OCI-LY3 (cell line): ENCODE data around the gene RABGAP1.

Source experiments
- H2AFZ ChIP-seq: fragments of 200-600, 300-600 bp; shearing (Covaris generic); 2 replicates; pipeline ENCODE4 v1.6.0; 2014; ENCODE audit warnings: antibody characterized with exemption, low read depth, low read length
- H3K27ac ChIP-seq: fragments of 200-600, 300-600 bp; sonication (generic); 2 replicates; pipeline ENCODE4 v1.5.1; 2014; ENCODE audit warnings: mild to moderate bottlenecking, low read length, moderate library complexity, mixed read lengths
- H3K27me3 ChIP-seq: fragments of 200-600, 300-600 bp; sonication (generic); 2 replicates; pipeline ENCODE4 v1.6.1; 2014; ENCODE audit warnings: low read depth, low read length, mixed read lengths
- H3K36me3 ChIP-seq: fragments of 200-600, 300-600 bp; sonication (generic); replicated peaks from 2 replicates; pipeline ENCODE3; 2014; ENCODE audit warnings: low read depth, low read length, mixed read lengths
- H3K4me1 ChIP-seq: fragments of 300-600, 200-600 bp; sonication (generic); 2 replicates; pipeline ENCODE4 v1.6.1; 2014; ENCODE audit warnings: low read length, mixed read lengths
- H3K4me2 ChIP-seq: fragments of 200-600, 300-600 bp; sonication (generic); 2 replicates; pipeline ENCODE4 v1.6.1; 2014; ENCODE audit warnings: low read length, mixed read lengths
- H3K4me3 ChIP-seq: fragments of 300-600, 200-600 bp; sonication (generic); 2 replicates; pipeline ENCODE4 v1.5.1; 2014; ENCODE audit warnings: antibody characterized with exemption, mild to moderate bottlenecking, low read length, moderate library complexity
- H3K79me2 ChIP-seq: fragments of 300-600, 200-600 bp; shearing (Covaris generic); 2 replicates; pipeline ENCODE4 v1.6.1; 2014; ENCODE audit warnings: mild to moderate bottlenecking, low read length, mixed read lengths
- H3K9ac ChIP-seq: fragments of 300-600, 200-600 bp; shearing (Covaris generic); 2 replicates; pipeline ENCODE4 v1.6.0; 2014; ENCODE audit warnings: mild to moderate bottlenecking, low read length, moderate library complexity
- H3K9me3 ChIP-seq: fragments of 200-600, 300-600 bp; shearing (Covaris generic); 2 replicates; pipeline ENCODE4 v1.6.1; 2014; ENCODE audit warnings: low read length, mixed read lengths; ENCODE audit not compliant: insufficient read depth
- H4K20me1 ChIP-seq: fragments of 200-600, 300-600 bp; sonication (generic); 2 replicates; pipeline ENCODE4 v1.6.1; 2016; ENCODE audit warnings: low read length, mixed read lengths; ENCODE audit not compliant: insufficient read depth
- EZH2phosphoT487 ChIP-seq: fragments of 200-600 bp; shearing (Covaris generic); IDR thresholded peaks from 2 replicates; pipeline ENCODE4 v1.6.1; 2018; ENCODE audit warnings: antibody characterized with exemption, mixed run types, low read depth
- TF ChIP-seq, protein P1 (sequence below): fragments of 200-600, 300-600 bp; sonication (generic); IDR thresholded peaks from 2 replicates; pipeline ENCODE4 v1.5.1; 2014; ENCODE audit warnings: antibody characterized with exemption, low read length, low read depth

Gene RABGAP1

DNA sequence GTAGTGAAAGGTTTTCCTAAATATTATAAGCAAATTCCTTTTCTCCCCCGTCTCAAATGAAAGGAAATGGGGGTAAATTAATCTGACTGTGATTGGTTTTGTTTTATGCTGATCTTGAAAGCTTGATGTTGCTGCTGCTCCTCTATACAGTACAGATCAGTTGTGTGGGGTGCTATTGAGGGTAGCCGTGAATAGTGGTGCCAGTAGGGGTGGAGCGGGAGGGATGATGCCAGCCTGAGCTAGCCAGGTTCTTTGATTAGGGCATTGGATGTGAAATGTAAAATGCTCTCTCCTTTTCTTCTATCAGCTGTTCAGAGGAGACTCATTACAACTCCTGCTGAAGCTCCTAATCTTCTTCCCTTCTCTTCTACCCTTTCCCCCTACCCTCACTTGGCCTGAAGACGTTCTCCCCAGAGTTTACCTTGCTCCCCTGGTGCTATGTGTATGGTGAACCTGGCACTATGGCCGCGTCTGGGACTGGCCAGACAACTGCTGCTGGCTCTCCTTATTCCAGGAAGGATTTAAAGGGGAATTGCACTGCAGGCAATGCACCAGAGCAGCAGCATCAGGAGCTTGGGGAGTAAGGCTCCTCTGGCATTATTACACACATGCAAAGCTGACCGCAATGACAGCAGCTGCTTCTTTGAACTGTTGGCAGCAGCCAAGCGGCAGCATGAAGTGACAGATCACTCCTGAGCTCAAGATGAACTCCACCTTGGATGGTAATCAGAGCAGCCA is 93.2 kb downstream of the RABGAP1 start:
- Histone ChIP-seq H3K36me3 (peaks cover 4% of the 10 kb centered on the region), H4K20me1 (no peaks in the 10 kb centered on the region)

DNA sequence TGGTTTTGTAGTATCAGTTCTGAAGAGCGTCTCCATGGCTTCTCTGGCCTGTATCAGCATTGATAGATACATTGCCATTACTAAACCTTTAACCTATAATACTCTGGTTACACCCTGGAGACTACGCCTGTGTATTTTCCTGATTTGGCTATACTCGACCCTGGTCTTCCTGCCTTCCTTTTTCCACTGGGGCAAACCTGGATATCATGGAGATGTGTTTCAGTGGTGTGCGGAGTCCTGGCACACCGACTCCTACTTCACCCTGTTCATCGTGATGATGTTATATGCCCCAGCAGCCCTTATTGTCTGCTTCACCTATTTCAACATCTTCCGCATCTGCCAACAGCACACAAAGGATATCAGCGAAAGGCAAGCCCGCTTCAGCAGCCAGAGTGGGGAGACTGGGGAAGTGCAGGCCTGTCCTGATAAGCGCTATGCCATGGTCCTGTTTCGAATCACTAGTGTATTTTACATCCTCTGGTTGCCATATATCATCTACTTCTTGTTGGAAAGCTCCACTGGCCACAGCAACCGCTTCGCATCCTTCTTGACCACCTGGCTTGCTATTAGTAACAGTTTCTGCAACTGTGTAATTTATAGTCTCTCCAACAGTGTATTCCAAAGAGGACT is 94.2 kb downstream of the RABGAP1 start:
- Histone ChIP-seq H3K9me3 (no peaks in the 10 kb centered on the region), H3K9ac (no peak overlapping the region), H3K4me2 (no peak overlapping the region), H3K4me1 (no peaks in the 10 kb centered on the region), H3K79me2 (no peaks in the 10 kb centered on the region), H2AFZ (no peak overlapping the region), H3K27me3 (no peaks in the 10 kb centered on the region), H4K20me1 (no peaks in the 10 kb centered on the region), H3K4me3 (no peak overlapping the region), H3K36me3 (peaks cover 4% of the 10 kb centered on the region), H3K27ac (no peak overlapping the region)
- TF ChIP-seq EZH2phosphoT487 = no peak
- TF ChIP-seq, protein P1, sequence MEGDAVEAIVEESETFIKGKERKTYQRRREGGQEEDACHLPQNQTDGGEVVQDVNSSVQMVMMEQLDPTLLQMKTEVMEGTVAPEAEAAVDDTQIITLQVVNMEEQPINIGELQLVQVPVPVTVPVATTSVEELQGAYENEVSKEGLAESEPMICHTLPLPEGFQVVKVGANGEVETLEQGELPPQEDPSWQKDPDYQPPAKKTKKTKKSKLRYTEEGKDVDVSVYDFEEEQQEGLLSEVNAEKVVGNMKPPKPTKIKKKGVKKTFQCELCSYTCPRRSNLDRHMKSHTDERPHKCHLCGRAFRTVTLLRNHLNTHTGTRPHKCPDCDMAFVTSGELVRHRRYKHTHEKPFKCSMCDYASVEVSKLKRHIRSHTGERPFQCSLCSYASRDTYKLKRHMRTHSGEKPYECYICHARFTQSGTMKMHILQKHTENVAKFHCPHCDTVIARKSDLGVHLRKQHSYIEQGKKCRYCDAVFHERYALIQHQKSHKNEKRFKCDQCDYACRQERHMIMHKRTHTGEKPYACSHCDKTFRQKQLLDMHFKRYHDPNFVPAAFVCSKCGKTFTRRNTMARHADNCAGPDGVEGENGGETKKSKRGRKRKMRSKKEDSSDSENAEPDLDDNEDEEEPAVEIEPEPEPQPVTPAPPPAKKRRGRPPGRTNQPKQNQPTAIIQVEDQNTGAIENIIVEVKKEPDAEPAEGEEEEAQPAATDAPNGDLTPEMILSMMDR = no peak

More for the DNA sequence above, 93.2 kb downstream of the RABGAP1 start:
- TF ChIP-seq EZH2phosphoT487 = no peak
- TF ChIP-seq, protein P1 = no peak
- H3K27me3 ChIP-seq = no peaks in the 10 kb centered on the region
- H3K4me2 ChIP-seq = no peak overlapping the region
- no peaks in the 10 kb centered on the region for H3K79me2 ChIP-seq
- no peak overlapping the region for H3K9ac ChIP-seq
- no peak overlapping the region for H3K27ac ChIP-seq
- H3K4me3 ChIP-seq = no peak overlapping the region
- H3K4me1 ChIP-seq = no peaks in the 10 kb centered on the region
- H2AFZ ChIP-seq = no peak overlapping the region
- H3K9me3 ChIP-seq = no peaks in the 10 kb centered on the region

DNA sequence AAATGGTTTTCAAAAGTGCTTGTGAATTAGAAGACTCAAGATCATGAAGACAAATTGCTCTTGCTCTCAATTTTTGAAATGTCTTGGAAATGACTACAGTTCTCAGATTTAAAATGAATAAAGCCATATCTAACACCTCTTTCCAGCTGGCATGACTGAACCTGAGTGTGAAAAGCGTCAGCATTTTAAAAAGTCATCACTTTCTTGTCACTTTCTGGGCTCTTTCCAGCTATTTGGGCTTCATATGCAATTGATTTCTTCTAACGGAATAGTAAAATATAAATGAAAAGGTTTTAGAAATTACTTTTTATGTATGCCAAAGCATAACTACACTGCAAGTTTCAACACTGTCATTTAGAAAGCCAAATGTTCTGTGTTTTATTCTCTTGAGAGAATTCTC is 95.0 kb downstream of the RABGAP1 start:
- Histone ChIP-seq H3K4me3 (no peak overlapping the region), H3K36me3 (peaks cover 6% of the 10 kb centered on the region), H3K4me2 (no peak overlapping the region), H3K9me3 (no peaks in the 10 kb centered on the region), H3K9ac (no peak overlapping the region), H2AFZ (no peak overlapping the region), H3K27me3 (no peaks in the 10 kb centered on the region), H4K20me1 (no peaks in the 10 kb centered on the region), H3K27ac (no peak overlapping the region), H3K79me2 (no peaks in the 10 kb centered on the region), H3K4me1 (no peaks in the 10 kb centered on the region)
- TF ChIP-seq, protein P1 = no peak
- TF ChIP-seq EZH2phosphoT487 = no peak

DNA sequence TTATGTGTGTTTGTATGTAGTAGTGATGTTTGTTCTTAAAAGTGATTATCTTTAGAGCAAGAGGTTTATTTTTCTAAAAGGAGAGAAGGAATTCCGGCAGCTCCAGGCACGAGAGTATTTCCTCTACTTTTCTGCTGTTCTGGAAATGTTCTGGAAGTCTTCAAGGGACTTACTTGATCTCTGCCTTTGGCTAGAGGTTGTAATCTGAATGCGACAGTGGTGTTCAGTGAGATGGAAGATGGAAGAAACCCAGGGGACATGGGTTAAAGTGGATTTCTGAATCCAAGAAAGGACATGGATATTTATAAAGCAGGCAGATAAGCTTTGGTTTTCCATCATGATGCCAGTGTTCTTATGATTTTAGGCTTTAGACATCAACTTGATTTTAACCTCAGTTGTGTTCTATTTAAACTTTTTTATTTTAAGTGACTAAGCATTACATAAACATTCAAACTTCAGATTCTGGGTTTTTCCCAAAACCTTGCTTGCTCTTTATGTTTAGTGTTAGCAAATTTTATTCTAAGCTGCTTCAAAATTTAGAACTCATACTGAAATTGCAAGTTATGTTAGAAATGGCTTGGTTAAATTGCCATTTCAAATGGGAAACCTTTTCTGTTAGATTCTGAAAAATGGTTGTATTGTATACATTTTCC is 96.2 kb downstream of the RABGAP1 start:
- Histone ChIP-seq H3K4me1 (no peaks in the 10 kb centered on the region), H3K27ac (no peak overlapping the region), H3K27me3 (no peaks in the 10 kb centered on the region), H3K4me3 (no peak overlapping the region), H3K79me2 (no peaks in the 10 kb centered on the region), H3K9ac (no peak overlapping the region), H3K4me2 (no peak overlapping the region), H3K36me3 (peaks cover 16% of the 10 kb centered on the region), H3K9me3 (no peaks in the 10 kb centered on the region), H4K20me1 (no peaks in the 10 kb centered on the region), H2AFZ (no peak overlapping the region)
- TF ChIP-seq, protein P1 = no peak
- TF ChIP-seq EZH2phosphoT487 = no peak
